IMR-90 (cell line): ENCODE results near the gene C16orf74. TPM values are rescaled to one million over a fixed set of nuclear protein-coding genes. Genes with fewer than 3 reads are reported as not detected.
A peak's percentile ranks its signal among the peaks of the same experiment; 100 is the strongest.

Experiments
- ATAC-seq: fragments of 200-7000 bp; cut with Tn5 transposase; 2 replicates; pipeline ENCODE4 v1.9.1; 2020; ENCODE audit warnings: low read depth, mild to moderate bottlenecking, moderate library complexity
- BruUV-seq: library from RNA; stranded (reverse); fragments of 400-500 nt; replicated peaks from 2 replicates; lab custom pipeline; 2021; lab: Mats Ljungman, UMichigan
- CTCF ChIA-PET: fragments of 300-600 bp; formaldehyde crosslinking; extraction: SDS; loops from one replicate; lab custom pipeline; 2021; ENCODE audit warnings: antibody characterized with exemption; lab: Yijun Ruan, JAX
- POLR2A ChIA-PET: fragments of 300-600 bp; sonication (Branson Sonifier 250); formaldehyde crosslinking; loops from one replicate; lab custom pipeline; 2022; ENCODE audit warnings: antibody characterized with exemption; ENCODE audit not compliant: unreplicated experiment; lab: Charles Lee
- DNase-seq: peaks from one replicate; pipeline ENCODE4 v3.0.0; 2013
- H2AFZ ChIP-seq: replicated peaks from 2 replicates; pipeline ENCODE3; 2013; ENCODE audit warnings: low read length, mild to moderate bottlenecking; ENCODE audit not compliant: poor library complexity
- H2AK5ac ChIP-seq: 2 replicates; pipeline ENCODE4 v1.6.1; 2013; ENCODE audit warnings: low read depth, low read length, inconsistent platforms
- H2AK9ac ChIP-seq: replicated peaks from 2 replicates; pipeline ENCODE3; 2013; ENCODE audit warnings: mild to moderate bottlenecking, low read depth, low read length, moderate library complexity; ENCODE audit not compliant: poor library complexity
- H2BK120ac ChIP-seq: 2 replicates; pipeline ENCODE4 v1.6.1; 2013; ENCODE audit warnings: low read depth, low read length, inconsistent platforms
- H2BK15ac ChIP-seq: 3 replicates; pipeline ENCODE4 v1.6.1; 2013; ENCODE audit warnings: low read depth, low read length, inconsistent platforms
- H2BK20ac ChIP-seq: 2 replicates; pipeline ENCODE4 v1.6.1; 2013; ENCODE audit warnings: low read depth, mild to moderate bottlenecking, inconsistent platforms, low read length, moderate library complexity
- H2BK5ac ChIP-seq: 2 replicates; pipeline ENCODE4 v1.6.1; 2013; ENCODE audit warnings: mild to moderate bottlenecking, low read depth, low read length, inconsistent platforms; ENCODE audit not compliant: poor library complexity, severe bottlenecking
- H3K14ac ChIP-seq: replicated peaks from 2 replicates; pipeline ENCODE4 v1.6.1; 2013; ENCODE audit warnings: low read depth, low read length, inconsistent platforms
- H3K18ac ChIP-seq: 2 replicates; pipeline ENCODE4 v1.6.1; 2013; ENCODE audit warnings: low read depth, low read length, control low read depth
- H3K23ac ChIP-seq: 2 replicates; pipeline ENCODE4 v1.6.1; 2013; ENCODE audit warnings: low read depth, low read length, inconsistent platforms
- H3K27ac ChIP-seq: 2 replicates; pipeline ENCODE4 v1.5.1; 2013; ENCODE audit warnings: mild to moderate bottlenecking, control low read depth, low read length; ENCODE audit not compliant: insufficient read depth
- H3K27me3 ChIP-seq: 2 replicates; pipeline ENCODE4 v1.6.1; 2013; ENCODE audit warnings: low read length; ENCODE audit not compliant: control insufficient read depth, insufficient read depth
- H3K36me3 ChIP-seq: 2 replicates; pipeline ENCODE4 v1.6.1; 2013; ENCODE audit warnings: low read length, mixed read lengths; ENCODE audit not compliant: control insufficient read depth, insufficient read depth
- H3K4ac ChIP-seq: 2 replicates; pipeline ENCODE4 v1.6.1; 2013; ENCODE audit warnings: low read depth, low read length, inconsistent platforms
- H3K4me1 ChIP-seq: 2 replicates; pipeline ENCODE4 v1.6.1; 2013; ENCODE audit warnings: low read length, mixed read lengths; ENCODE audit not compliant: control insufficient read depth, insufficient read depth
- H3K4me2 ChIP-seq: 2 replicates; pipeline ENCODE4 v1.6.1; 2013; ENCODE audit warnings: low read depth, mild to moderate bottlenecking, control low read depth, low read length, moderate library complexity
- H3K4me3 ChIP-seq: 2 replicates; pipeline ENCODE4 v1.5.1; 2013; ENCODE audit warnings: low read depth, mild to moderate bottlenecking, control low read depth, low read length, moderate library complexity; ENCODE audit not compliant: insufficient read depth
- H3K56ac ChIP-seq: 2 replicates; pipeline ENCODE4 v1.6.1; 2013; ENCODE audit warnings: low read length, inconsistent platforms; ENCODE audit not compliant: insufficient read depth; ENCODE audit errors: extremely low read depth
- H3K79me1 ChIP-seq, 2 experiments: 2 replicates each; pipeline ENCODE4 v1.6.1; 2013; ENCODE audit warnings: low read length in 2 of 2, inconsistent platforms in 1 of 2, low read depth in 1 of 2
- H3K9ac ChIP-seq: 2 replicates; pipeline ENCODE4 v1.6.1; 2013; ENCODE audit warnings: low read depth, low read length, control low read depth
- H3K9me1 ChIP-seq: 2 replicates; pipeline ENCODE4 v1.6.1; 2013; ENCODE audit warnings: low read length, inconsistent platforms; ENCODE audit not compliant: insufficient read depth
- H3K9me3 ChIP-seq: 2 replicates; pipeline ENCODE4 v1.6.1; 2013; ENCODE audit warnings: low read length; ENCODE audit not compliant: control insufficient read depth, insufficient read depth
- H4K20me1 ChIP-seq: 2 replicates; pipeline ENCODE4 v1.6.1; 2013; ENCODE audit warnings: low read length, inconsistent platforms; ENCODE audit not compliant: insufficient read depth
- H4K5ac ChIP-seq: 2 replicates; pipeline ENCODE4 v1.6.1; 2013; ENCODE audit warnings: mild to moderate bottlenecking, low read depth, low read length, control low read depth
- H4K8ac ChIP-seq, 2 experiments: 2 replicates each; pipeline ENCODE4 v1.6.1; 2013; ENCODE audit warnings: low read depth in 2 of 2, low read length in 2 of 2, control low read depth in 1 of 2, inconsistent platforms in 1 of 2
- H4K91ac ChIP-seq: 2 replicates; pipeline ENCODE4 v1.6.1; 2013; ENCODE audit warnings: low read depth, low read length, inconsistent platforms; ENCODE audit not compliant: insufficient read depth
- BHLHE40 ChIP-seq: fragments of 150-350 bp; IDR thresholded peaks from 2 replicates; pipeline ENCODE4 v1.6.1; 2016; ENCODE audit warnings: mild to moderate bottlenecking, low read depth, low read length
- MAZ ChIP-seq: IDR thresholded peaks from 2 replicates; pipeline ENCODE4 v1.6.1; 2012; ENCODE audit warnings: low read depth, mild to moderate bottlenecking, low read length, improper control_type of control experiment, moderate library complexity, borderline replicate concordance
- NFE2L2 ChIP-seq: fragments of 150-350 bp; IDR thresholded peaks from 2 replicates; pipeline ENCODE4 v1.6.1; 2016; ENCODE audit warnings: low read depth, mild to moderate bottlenecking, low read length
- POLR2A ChIP-seq: IDR thresholded peaks from 2 replicates; pipeline ENCODE4 v1.6.1; 2012; ENCODE audit warnings: mild to moderate bottlenecking, low read depth, low read length
- RAD21 ChIP-seq: IDR thresholded peaks from 2 replicates; pipeline ENCODE4 v1.6.1; 2012; ENCODE audit warnings: low read length, improper control_type of control experiment
- RCOR1 ChIP-seq: IDR thresholded peaks from 2 replicates; pipeline ENCODE4 v1.6.1; 2012; ENCODE audit warnings: mild to moderate bottlenecking, low read length, improper control_type of control experiment; ENCODE audit not compliant: insufficient replicate concordance
- RFX5 ChIP-seq: IDR thresholded peaks from 2 replicates; pipeline ENCODE4 v1.8.0; 2012; ENCODE audit warnings: low read depth, mild to moderate bottlenecking, low read length, moderate library complexity
- WGBS, 2 experiments: methylation state at CpG; one replicate each; pipeline versions ENCODE4 v1.1.5 to v1.1.7; 2013; ENCODE audit warnings: missing lambda C conversion rate in 2 of 2; ENCODE audit not compliant: insufficient read length in 1 of 2; ENCODE audit errors: extremely low coverage in 2 of 2; 5-methylcytosine and 5-hydroxymethylcytosine counted together
- dilution Hi-C: fragments of 300-500 bp; cut with HindIII; formaldehyde crosslinking; loops from one replicate; pipeline ENCODE4 v1.14.3; 2018; ENCODE audit warnings: low sequenced_read_pairs; ENCODE audit not compliant: unreplicated experiment
- in situ Hi-C: fragments of 300-500 bp; cut with MboI; formaldehyde crosslinking; loops from 3 replicates; pipeline ENCODE4 v1.14.3; 2019; ENCODE audit warnings: low sequenced_read_pairs, inconsistent platforms, mixed read lengths
- intact Hi-C: fragments of 100-400 bp; cut with micrococcal nuclease; formaldehyde crosslinking; loops from 2 replicates; pipeline ENCODE4 v1.10.0; 2022
- polyA plus RNA-seq, 3 experiments: library from polyadenylated mRNA; depleted of rRNA; stranded (reverse); fragments of >200 nt; gene quantifications; 2 replicates each; pipeline ENCODE4 v1.2.3, GENCODE V29; 2012; ENCODE audit warnings: low replicate concordance in 1 of 3
- total RNA-seq: library from RNA; depleted of rRNA; stranded (reverse); fragments of >200 nt; gene quantifications from 2 replicates; pipeline ENCODE4 v1.2.3, GENCODE V29; 2012
- TF ChIP-seq, protein P1 (sequence below): conservative IDR thresholded peaks from 2 replicates; pipeline ENCODE4 v1.5.1; 2012; ENCODE audit warnings: mild to moderate bottlenecking, low read depth, low read length, improper control_type of control experiment
- TF ChIP-seq, protein P2 (sequence below): fragments of 150-350 bp; IDR thresholded peaks from 2 replicates; pipeline ENCODE4 v1.6.1; 2017; ENCODE audit warnings: mild to moderate bottlenecking, antibody characterized with exemption, low read length, low read depth

The C16orf74 gene
- total and polyA plus RNA-seq, 2 of the 4 experiments (the other 2 are of a cell fraction) = 4.5 to 12.2 TPM

DNA sequence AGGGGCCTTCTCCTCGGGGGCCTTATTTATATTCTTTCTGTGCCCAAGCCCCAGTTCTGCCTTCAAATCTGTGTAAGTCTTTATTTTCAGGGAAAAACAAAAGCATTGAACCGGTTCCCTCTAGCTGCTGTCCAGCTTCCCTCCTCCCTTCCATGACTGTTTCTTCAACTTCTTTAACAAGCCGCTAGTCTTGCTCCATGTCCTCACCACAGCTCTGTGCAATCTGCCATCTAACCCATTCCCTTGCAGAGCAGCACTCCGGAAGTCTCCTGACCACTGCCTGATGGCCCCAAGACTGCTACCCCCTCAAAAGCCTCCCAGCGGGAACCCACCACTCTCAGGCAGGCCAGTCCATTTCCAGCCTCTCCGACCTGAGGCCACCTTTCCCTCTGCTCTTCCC, 31.6 kb upstream of the C16orf74 start:
- H3K79me1 ChIP-seq = peaks cover 42 to 73% of the 10 kb centered on the region in 2 experiments
- TF ChIP-seq POLR2A = no peak
- TF ChIP-seq RCOR1 = no peak
- TF ChIP-seq, protein P1, sequence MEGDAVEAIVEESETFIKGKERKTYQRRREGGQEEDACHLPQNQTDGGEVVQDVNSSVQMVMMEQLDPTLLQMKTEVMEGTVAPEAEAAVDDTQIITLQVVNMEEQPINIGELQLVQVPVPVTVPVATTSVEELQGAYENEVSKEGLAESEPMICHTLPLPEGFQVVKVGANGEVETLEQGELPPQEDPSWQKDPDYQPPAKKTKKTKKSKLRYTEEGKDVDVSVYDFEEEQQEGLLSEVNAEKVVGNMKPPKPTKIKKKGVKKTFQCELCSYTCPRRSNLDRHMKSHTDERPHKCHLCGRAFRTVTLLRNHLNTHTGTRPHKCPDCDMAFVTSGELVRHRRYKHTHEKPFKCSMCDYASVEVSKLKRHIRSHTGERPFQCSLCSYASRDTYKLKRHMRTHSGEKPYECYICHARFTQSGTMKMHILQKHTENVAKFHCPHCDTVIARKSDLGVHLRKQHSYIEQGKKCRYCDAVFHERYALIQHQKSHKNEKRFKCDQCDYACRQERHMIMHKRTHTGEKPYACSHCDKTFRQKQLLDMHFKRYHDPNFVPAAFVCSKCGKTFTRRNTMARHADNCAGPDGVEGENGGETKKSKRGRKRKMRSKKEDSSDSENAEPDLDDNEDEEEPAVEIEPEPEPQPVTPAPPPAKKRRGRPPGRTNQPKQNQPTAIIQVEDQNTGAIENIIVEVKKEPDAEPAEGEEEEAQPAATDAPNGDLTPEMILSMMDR = no peak
- no peak for TF ChIP-seq MAZ
- TF ChIP-seq, protein P2, sequence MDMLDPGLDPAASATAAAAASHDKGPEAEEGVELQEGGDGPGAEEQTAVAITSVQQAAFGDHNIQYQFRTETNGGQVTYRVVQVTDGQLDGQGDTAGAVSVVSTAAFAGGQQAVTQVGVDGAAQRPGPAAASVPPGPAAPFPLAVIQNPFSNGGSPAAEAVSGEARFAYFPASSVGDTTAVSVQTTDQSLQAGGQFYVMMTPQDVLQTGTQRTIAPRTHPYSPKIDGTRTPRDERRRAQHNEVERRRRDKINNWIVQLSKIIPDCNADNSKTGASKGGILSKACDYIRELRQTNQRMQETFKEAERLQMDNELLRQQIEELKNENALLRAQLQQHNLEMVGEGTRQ = no peak
- TF ChIP-seq NFE2L2 = no peak
- no peak for TF ChIP-seq RAD21
- no peak for TF ChIP-seq RFX5
- no peak for TF ChIP-seq BHLHE40
- H2AK5ac ChIP-seq = no peak overlapping the region
- no peak overlapping the region for H4K5ac ChIP-seq
- H3K9ac ChIP-seq = no peak overlapping the region
- no peaks in the 10 kb centered on the region for H3K27me3 ChIP-seq
- H4K8ac ChIP-seq = no peak overlapping the region
- H3K4ac ChIP-seq = no peak overlapping the region
- peaks cover 44% of the 10 kb centered on the region for H3K36me3 ChIP-seq
- no peak overlapping the region for H2BK20ac ChIP-seq
- dilution Hi-C loops = no loop called here
- 74% methylated on average over 4 of the region's 6 CpGs; no CpG with 5 or more reads in 1 of the 2 experiments for WGBS, 2 experiments
- H3K9me1 ChIP-seq = peaks cover 5% of the 10 kb centered on the region
- POLR2A ChIA-PET = no interaction called here
- no peak overlapping the region for H4K91ac ChIP-seq
- H3K56ac ChIP-seq = no peak overlapping the region
- H3K4me2 ChIP-seq = no peak overlapping the region
- H3K14ac ChIP-seq = no peak overlapping the region
- in situ Hi-C loops = no loop called here
- peaks cover 63% of the 10 kb centered on the region for H4K20me1 ChIP-seq
- ATAC-seq (peak; percentile 5; the same call in 1 of the 2 replicates), DNase-seq (peak; percentile 18)
- no peak overlapping the region for H2AFZ ChIP-seq
- intact Hi-C loops = no loop called here
- H3K23ac ChIP-seq = no peak overlapping the region
- H2BK15ac ChIP-seq = no peak overlapping the region
- H3K9me3 ChIP-seq = no peaks in the 10 kb centered on the region
- H2AK9ac ChIP-seq = peak overlapping the region; percentile 52
- H3K4me3 ChIP-seq = no peak overlapping the region
- H3K4me1 ChIP-seq = peaks cover 18% of the 10 kb centered on the region
- H3K27ac ChIP-seq = no peak overlapping the region
- no peak overlapping the region for H2BK120ac ChIP-seq
- H3K18ac ChIP-seq = no peak overlapping the region
- BruUV-seq = no TSS peak
- CTCF ChIA-PET = no interaction called here
- H2BK5ac ChIP-seq = no peak overlapping the region
